Caco-2 (cell line): ENCODE results near the gene IL17C. TPM values are rescaled to one million over a fixed set of nuclear protein-coding genes. Genes with fewer than 3 reads are reported as not detected.

ENCODE experiments used
- BruUV-seq: library from RNA; stranded (reverse); fragments of 400-500 nt; replicated peaks from 2 replicates; lab custom pipeline; 2021; lab: Mats Ljungman, UMichigan
- CTCF ChIA-PET: fragments of 300-600 bp; sonication (Branson Sonifier 250); formaldehyde crosslinking; loops from one replicate; lab custom pipeline; 2022; ENCODE audit warnings: antibody characterized with exemption; lab: Charles Lee
- POLR2A ChIA-PET: fragments of 300-600 bp; sonication (Branson Sonifier 250); formaldehyde crosslinking; loops from one replicate; lab custom pipeline; 2022; ENCODE audit warnings: antibody characterized with exemption; lab: Charles Lee
- DNase-seq, 2 experiments: peaks; one replicate each; pipeline versions ENCODE4 v3.0.0 to v3.0.0-alpha.2; 2020 to 2022
- H3K27me3 ChIP-seq: replicated peaks from 2 replicates; pipeline ENCODE4 v1.6.0; 2011; ENCODE audit warnings: low read length; ENCODE audit not compliant: control insufficient read depth, insufficient read depth
- H3K36me3 ChIP-seq: 2 replicates; pipeline ENCODE4 v1.5.1; 2011; ENCODE audit warnings: low read length; ENCODE audit not compliant: control insufficient read depth, insufficient read depth
- H3K4me1 ChIP-seq: fragments of 250-450 bp; sonication (Bioruptor Pico); 2 replicates; pipeline ENCODE4 v1.5.1; 2020; ENCODE audit warnings: mild to moderate bottlenecking
- H3K4me3 ChIP-seq: 2 replicates; pipeline ENCODE4 v1.5.1; 2011; ENCODE audit warnings: low read depth, mild to moderate bottlenecking, control low read depth, low read length
- H3K9me3 ChIP-seq: fragments of 250-450 bp; sonication (Bioruptor Pico); 2 replicates; pipeline ENCODE4 v1.5.1; 2020; ENCODE audit warnings: mild to moderate bottlenecking, moderate library complexity
- H3K27ac Mint-ChIP-seq: one replicate; pipeline ENCODE4 v1.8.0; 2022; ENCODE audit warnings: mixed read lengths; ENCODE audit not compliant: unreplicated experiment
- H3K27me3 Mint-ChIP-seq: one replicate; pipeline ENCODE4 v1.8.0; 2022; ENCODE audit warnings: mixed read lengths; ENCODE audit not compliant: insufficient read depth, unreplicated experiment
- H3K36me3 Mint-ChIP-seq: one replicate; pipeline ENCODE4 v1.8.0; 2022; ENCODE audit warnings: mild to moderate bottlenecking, mixed read lengths; ENCODE audit not compliant: insufficient read depth, unreplicated experiment
- H3K4me1 Mint-ChIP-seq: one replicate; pipeline ENCODE4 v1.8.0; 2022; ENCODE audit warnings: low read depth, mixed read lengths; ENCODE audit not compliant: unreplicated experiment
- H3K4me3 Mint-ChIP-seq: one replicate; pipeline ENCODE4 v1.8.0; 2022; ENCODE audit warnings: mild to moderate bottlenecking, moderate library complexity, mixed read lengths; ENCODE audit not compliant: unreplicated experiment
- H3K9me3 Mint-ChIP-seq: one replicate; pipeline ENCODE4 v1.8.0; 2022; ENCODE audit warnings: mixed read lengths; ENCODE audit not compliant: unreplicated experiment
- CTCF ChIP-seq, 2 experiments: fragments of 200-600 bp in 1 of 2; IDR thresholded peaks; 1 replicate in 1 of 2; 2 replicates in 1 of 2; pipeline versions ENCODE4 v1.5.1 to v1.8.0; 2011 to 2022; ENCODE audit warnings: antibody characterized with exemption in 1 of 2, control low read depth in 1 of 2, inconsistent platforms in 1 of 2, low read depth in 1 of 2, low read length in 1 of 2, mild to moderate bottlenecking in 1 of 2, moderate library complexity in 1 of 2; ENCODE audit not compliant: insufficient read depth in 1 of 2, severe bottlenecking in 1 of 2, unreplicated experiment in 1 of 2
- intact Hi-C: fragments of 100-400 bp; cut with micrococcal nuclease; formaldehyde crosslinking; loops from one replicate; pipeline ENCODE4 v1.10.0; 2022; ENCODE audit not compliant: unreplicated experiment
- total RNA-seq: library from RNA; stranded (reverse); gene quantifications from 2 replicates; pipeline ENCODE4 v1.2.3, GENCODE V29; 2022

IL17C gene
- total RNA-seq, 1 experiment from 2014 or later, result not detected

GRCh38 chr16:88623858-88624257 is 14.5 kb upstream of the IL17C start:
- no peaks in the 10 kb centered on the region for H3K4me1 Mint-ChIP-seq
- CTCF ChIA-PET, result interaction anchor here (0.7 kb wide), 1 partner anchor 53 kb away, joined by 3 read pairs; the partner anchor contains the start of gene ZC3H18

DNA sequence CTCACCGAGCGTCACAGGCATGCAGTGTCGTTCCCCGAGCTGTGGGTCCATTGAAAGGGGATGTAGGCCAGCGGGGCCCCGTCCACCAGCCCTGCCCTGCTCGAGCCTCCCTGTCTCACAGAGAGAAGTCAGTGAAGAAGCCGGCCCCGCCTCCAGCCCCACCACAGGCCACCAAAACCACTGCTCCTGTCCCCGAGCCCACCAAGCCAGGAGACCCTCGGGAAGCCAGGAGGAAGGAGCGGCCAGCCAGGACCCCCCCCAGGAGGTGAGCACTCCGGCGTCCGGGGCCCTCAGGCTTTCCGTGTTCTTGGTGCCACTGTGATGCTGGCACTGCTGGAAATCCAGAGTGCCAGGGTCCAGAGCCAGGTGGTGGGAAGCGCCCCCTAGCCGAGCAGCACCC is 13.9 kb upstream of the IL17C start:
- no peaks in the 10 kb centered on the region for H3K4me1 Mint-ChIP-seq
- intact Hi-C loops, result no loop called here
- H3K4me3 Mint-ChIP-seq, result no peak overlapping the region
- no TSS peak for BruUV-seq
- no peak overlapping the region for H3K4me3 ChIP-seq
- no peaks in the 10 kb centered on the region for H3K27me3 ChIP-seq
- H3K9me3 Mint-ChIP-seq, result no peaks in the 10 kb centered on the region
- H3K9me3 ChIP-seq, result no peaks in the 10 kb centered on the region
- peaks cover 9% of the 10 kb centered on the region for H3K36me3 ChIP-seq
- no peaks in the 10 kb centered on the region for H3K27me3 Mint-ChIP-seq
- DNase-seq, result no peak
- H3K4me1 ChIP-seq, result no peaks in the 10 kb centered on the region
- ChIA-PET CTCF (no interaction called here), POLR2A (no interaction called here)
- peaks cover 96% of the 10 kb centered on the region for H3K36me3 Mint-ChIP-seq
- TF ChIP-seq CTCF (IDR thresholded peaks at IDR 0.05; ENCODE audit: insufficient read depth in 1 of 2, low read depth in 1 of 2, low read length in 1 of 2, severe bottlenecking in 1 of 2, unreplicated experiment in 1 of 2), result no peak
- H3K27ac Mint-ChIP-seq, result no peak overlapping the region

More at GRCh38 chr16:88623858-88624257, 14.5 kb upstream of the IL17C start:
- Mint-ChIP-seq H3K36me3 (peaks cover 96% of the 10 kb centered on the region), H3K9me3 (no peaks in the 10 kb centered on the region), H3K4me3 (no peak overlapping the region), H3K27ac (no peak overlapping the region), H3K27me3 (no peaks in the 10 kb centered on the region)
- no peak for TF ChIP-seq CTCF (IDR thresholded peaks at IDR 0.05; ENCODE audit: insufficient read depth in 1 of 2, low read depth in 1 of 2, low read length in 1 of 2, severe bottlenecking in 1 of 2, unreplicated experiment in 1 of 2)
- H3K36me3 ChIP-seq, result peaks cover 12% of the 10 kb centered on the region
- intact Hi-C loops, result no loop called here
- no peak for DNase-seq
- no TSS peak for BruUV-seq
- H3K9me3 ChIP-seq, result no peaks in the 10 kb centered on the region
- no peaks in the 10 kb centered on the region for H3K4me1 ChIP-seq
- H3K27me3 ChIP-seq, result no peaks in the 10 kb centered on the region
- POLR2A ChIA-PET, result no interaction called here
- no peak overlapping the region for H3K4me3 ChIP-seq

- intact Hi-C loops, result no loop called here
These were observed 13.3 kb upstream of the IL17C start for GRCh38 chr16:88624977-88625576.

More at GRCh38 chr16:88624977-88625576, 13.3 kb upstream of the IL17C start:
- TF ChIP-seq CTCF (IDR thresholded peaks at IDR 0.05; ENCODE audit: insufficient read depth in 1 of 2, low read depth in 1 of 2, low read length in 1 of 2, severe bottlenecking in 1 of 2, unreplicated experiment in 1 of 2), result no peak
- H3K4me3 ChIP-seq, result no peak overlapping the region
- Mint-ChIP-seq H3K4me3 (no peak overlapping the region), H3K27me3 (no peaks in the 10 kb centered on the region), H3K27ac (no peak overlapping the region), H3K36me3 (peaks cover 96% of the 10 kb centered on the region), H3K4me1 (no peaks in the 10 kb centered on the region), H3K9me3 (no peaks in the 10 kb centered on the region)
- ChIA-PET POLR2A (no interaction called here), CTCF (no interaction called here)
- no TSS peak for BruUV-seq
- H3K27me3 ChIP-seq, result no peaks in the 10 kb centered on the region
- H3K4me1 ChIP-seq, result no peaks in the 10 kb centered on the region
- no peak for DNase-seq
- H3K9me3 ChIP-seq, result no peaks in the 10 kb centered on the region
- peaks cover 9% of the 10 kb centered on the region for H3K36me3 ChIP-seq
